Thymus (tissue), 11 donors: ENCODE results near the gene GMNN. TPM values are rescaled to one million over a fixed set of nuclear protein-coding genes. Genes with fewer than 3 reads are reported as not detected.

Experiments
- DNase-seq, 9 donors: peaks; one replicate each; pipeline ENCODE4 v3.0.0-alpha.2; 2013; ENCODE audit warnings: low spot score in 9 of 9, low read depth in 6 of 9, missing footprints in 1 of 9
- H3K27ac ChIP-seq, 2 donors: one replicate each; pipeline ENCODE4 v1.5.1; 2013; ENCODE audit warnings: control low read depth in 1 of 2, low read depth in 1 of 2, low read length in 1 of 2, mild to moderate bottlenecking in 1 of 2, moderate library complexity in 1 of 2
- H3K27me3 ChIP-seq, 2 donors: one replicate each; pipeline ENCODE4 v1.5.1; 2013; ENCODE audit warnings: low read length in 1 of 2; ENCODE audit not compliant: control insufficient read depth in 2 of 2, insufficient read depth in 1 of 2
- H3K36me3 ChIP-seq, 2 donors: one replicate each; pipeline ENCODE4 v1.5.1; 2013; ENCODE audit warnings: low read length in 1 of 2, mild to moderate bottlenecking in 1 of 2, moderate library complexity in 1 of 2; ENCODE audit not compliant: control insufficient read depth in 2 of 2, insufficient read depth in 2 of 2
- H3K4me1 ChIP-seq, 2 donors: one replicate each; pipeline ENCODE4 v1.5.1; 2013; ENCODE audit warnings: low read length in 2 of 2; ENCODE audit not compliant: control insufficient read depth in 2 of 2, insufficient read depth in 2 of 2
- H3K4me3 ChIP-seq, 2 donors: one replicate each; pipeline ENCODE4 v1.5.1; 2013; ENCODE audit warnings: low read length in 2 of 2, control low read depth in 1 of 2, mild to moderate bottlenecking in 1 of 2
- H3K9me3 ChIP-seq, 2 donors: one replicate each; pipeline ENCODE4 v1.5.1; 2013; ENCODE audit warnings: low read length in 1 of 2, mild to moderate bottlenecking in 1 of 2; ENCODE audit not compliant: control insufficient read depth in 2 of 2, insufficient read depth in 1 of 2
- WGBS: extraction: QIAGEN DNeasy Blood & Tissue Kit; methylation state at CpG from one replicate; pipeline ENCODE4 v1.1.7; 2013; 5-methylcytosine and 5-hydroxymethylcytosine counted together
- polyA plus RNA-seq: library from polyadenylated mRNA; stranded (reverse); fragments of 200-250 nt; gene quantifications from one replicate; pipeline ENCODE4 v1.2.3, GENCODE V29; 2013
- total RNA-seq: library from RNA; stranded (reverse); fragments of 120-200 nt; gene quantifications from one replicate; pipeline ENCODE4 v1.2.4, GENCODE V29; 2013
- donor health status: healthy.

Gene GMNN
- total and polyA plus RNA-seq, 2 donors = 21.6 to 66.5 TPM

DNA sequence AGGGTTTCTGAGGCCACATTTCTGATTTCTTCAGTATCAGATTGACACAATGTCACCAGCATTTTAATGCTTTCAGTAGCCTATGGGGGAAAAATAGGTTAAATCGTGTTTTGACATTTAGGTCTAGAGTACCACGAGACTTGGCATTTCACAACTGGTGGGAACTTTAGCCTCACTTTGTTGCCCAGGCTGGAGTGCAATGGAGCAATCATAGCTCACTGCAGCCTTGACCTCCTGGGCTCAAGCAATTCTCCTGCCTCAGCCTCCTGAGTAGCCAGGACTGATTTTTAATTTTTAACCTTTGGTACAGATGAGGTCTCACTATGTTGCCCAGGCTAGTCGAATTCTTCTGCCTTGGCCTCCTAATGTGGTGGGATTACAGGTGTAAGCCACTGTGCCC, 35.0 kb downstream of the GMNN start:
- H3K36me3 ChIP-seq = peaks cover 28 to 43% of the 10 kb centered on the region in 2 donors
- WGBS = 96% methylated on average over 3 of the region's 3 CpGs
- no peak overlapping the region for H3K4me3 ChIP-seq
- no peaks in the 10 kb centered on the region for H3K4me1 ChIP-seq
- H3K27ac ChIP-seq = no peak overlapping the region
- H3K9me3 ChIP-seq = no peaks in the 10 kb centered on the region
- DNase-seq = no peak
- no peaks in the 10 kb centered on the region for H3K27me3 ChIP-seq

DNA sequence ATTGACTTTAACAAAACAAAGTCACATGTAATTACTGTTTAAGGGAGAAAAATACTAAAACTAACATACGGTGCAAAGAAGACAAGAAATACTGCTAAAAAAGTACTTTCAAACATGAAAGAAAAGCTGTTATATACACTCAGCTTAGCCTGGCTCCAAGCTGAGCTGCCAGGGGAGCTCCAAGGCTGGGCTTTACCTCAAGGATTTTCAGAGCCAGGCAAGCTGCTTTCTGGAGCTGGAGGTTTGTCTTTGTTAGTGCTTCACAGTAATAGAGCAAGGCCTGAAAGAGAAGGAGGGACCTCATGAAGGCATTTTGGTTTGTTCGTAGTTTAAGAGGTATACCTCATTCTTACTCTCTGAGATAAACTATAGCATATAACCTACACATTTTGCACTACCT, 43.6 kb downstream of the GMNN start:
- Histone ChIP-seq H3K4me3 (no peak overlapping the region), H3K9me3 (no peaks in the 10 kb centered on the region), H3K27me3 (no peaks in the 10 kb centered on the region), H3K27ac (no peak overlapping the region), H3K36me3 (peaks cover 9 to 32% of the 10 kb centered on the region in 2 donors), H3K4me1 (no peaks in the 10 kb centered on the region)
- WGBS = 98% methylated on average over 2 of the region's 2 CpGs
- no peak for DNase-seq

DNA sequence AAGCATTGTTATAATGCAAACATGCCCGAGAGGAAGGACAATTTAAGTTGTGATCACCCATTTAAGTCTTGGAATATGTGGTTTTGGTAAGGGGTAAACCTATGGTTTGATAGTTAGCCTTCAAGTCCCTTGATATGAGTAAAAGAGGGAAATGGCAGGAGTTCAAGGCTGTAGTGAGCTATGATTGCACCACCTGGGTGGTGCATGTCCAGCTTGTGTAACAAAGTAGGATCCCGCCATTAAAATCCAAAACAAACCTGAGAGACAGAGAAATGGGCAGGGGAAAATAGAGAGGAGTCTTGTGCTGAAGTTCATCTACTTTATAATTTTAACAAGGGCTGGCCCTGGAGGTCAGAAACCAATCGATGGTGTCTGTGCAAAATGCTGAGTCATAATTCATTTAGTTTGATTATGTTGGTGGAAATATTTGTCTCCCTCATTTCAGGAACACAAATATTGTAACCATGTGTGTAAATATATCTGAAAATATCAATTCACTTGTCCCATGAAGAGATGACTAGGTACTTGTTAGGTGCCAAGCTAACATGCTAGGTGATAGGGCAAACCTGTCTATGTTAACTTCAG, 47.2 kb downstream of the GMNN start:
- 97% methylated on average over 3 of the region's 3 CpGs for WGBS
- Histone ChIP-seq H3K4me3 (no peak overlapping the region), H3K27ac (no peak overlapping the region), H3K9me3 (no peaks in the 10 kb centered on the region), H3K4me1 (no peaks in the 10 kb centered on the region), H3K27me3 (no peaks in the 10 kb centered on the region), H3K36me3 (peaks cover 17 to 46% of the 10 kb centered on the region in 2 donors)
- DNase-seq = no peak

DNA sequence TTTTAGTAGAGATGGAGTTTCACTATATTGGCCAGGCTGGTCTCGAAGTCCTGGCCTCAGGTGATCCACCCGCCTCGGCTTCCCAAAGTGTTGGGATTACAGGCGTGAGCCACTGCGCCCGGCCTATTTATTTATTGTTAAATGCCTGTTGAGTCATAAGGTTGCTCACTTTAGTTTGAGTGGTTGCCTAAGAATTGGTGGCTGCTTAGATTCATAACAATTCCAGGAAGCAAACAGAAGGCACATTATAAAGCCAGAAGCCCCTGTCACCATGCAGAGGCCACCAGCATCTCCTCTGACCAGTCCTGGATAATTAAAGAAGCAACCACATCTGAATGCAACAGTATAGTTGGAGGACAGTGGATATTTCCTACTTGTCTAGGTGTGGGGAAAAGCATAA, 48.0 kb downstream of the GMNN start:
- H3K36me3 ChIP-seq = peaks cover 23 to 51% of the 10 kb centered on the region in 2 donors
- no peak overlapping the region for H3K27ac ChIP-seq
- H3K27me3 ChIP-seq = no peaks in the 10 kb centered on the region
- WGBS = 98% methylated on average over 6 of the region's 6 CpGs
- DNase-seq = no peak
- no peaks in the 10 kb centered on the region for H3K9me3 ChIP-seq
- no peak overlapping the region for H3K4me3 ChIP-seq
- no peaks in the 10 kb centered on the region for H3K4me1 ChIP-seq

DNA sequence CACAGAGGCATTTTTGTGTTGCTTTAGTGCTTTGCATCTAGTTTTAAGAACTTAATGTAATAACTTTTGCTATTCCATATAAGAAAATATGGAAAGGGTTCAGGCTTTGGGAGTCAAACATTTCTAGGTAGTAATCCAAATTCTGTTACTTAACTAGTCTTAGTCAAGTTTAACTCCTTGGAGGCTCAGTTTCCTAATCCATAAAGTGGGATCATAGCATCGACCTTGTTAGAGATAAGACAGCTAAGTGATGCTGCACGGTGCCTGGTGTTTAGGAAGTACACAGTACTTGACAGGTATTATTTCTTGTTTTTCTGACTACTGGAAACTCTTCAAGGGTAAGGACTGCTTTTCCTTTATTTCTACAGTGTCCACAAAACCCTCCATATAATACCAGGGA, 48.4 kb downstream of the GMNN start:
- no peaks in the 10 kb centered on the region for H3K27me3 ChIP-seq
- peaks cover 0 to 2% of the 10 kb centered on the region in 2 donors for H3K4me1 ChIP-seq
- no peaks in the 10 kb centered on the region for H3K9me3 ChIP-seq
- H3K4me3 ChIP-seq = no peak overlapping the region
- DNase-seq = no peak
- 98% methylated on average over 2 of the region's 2 CpGs for WGBS
- H3K36me3 ChIP-seq = peaks cover 28 to 51% of the 10 kb centered on the region in 2 donors
- H3K27ac ChIP-seq = no peak overlapping the region

DNA sequence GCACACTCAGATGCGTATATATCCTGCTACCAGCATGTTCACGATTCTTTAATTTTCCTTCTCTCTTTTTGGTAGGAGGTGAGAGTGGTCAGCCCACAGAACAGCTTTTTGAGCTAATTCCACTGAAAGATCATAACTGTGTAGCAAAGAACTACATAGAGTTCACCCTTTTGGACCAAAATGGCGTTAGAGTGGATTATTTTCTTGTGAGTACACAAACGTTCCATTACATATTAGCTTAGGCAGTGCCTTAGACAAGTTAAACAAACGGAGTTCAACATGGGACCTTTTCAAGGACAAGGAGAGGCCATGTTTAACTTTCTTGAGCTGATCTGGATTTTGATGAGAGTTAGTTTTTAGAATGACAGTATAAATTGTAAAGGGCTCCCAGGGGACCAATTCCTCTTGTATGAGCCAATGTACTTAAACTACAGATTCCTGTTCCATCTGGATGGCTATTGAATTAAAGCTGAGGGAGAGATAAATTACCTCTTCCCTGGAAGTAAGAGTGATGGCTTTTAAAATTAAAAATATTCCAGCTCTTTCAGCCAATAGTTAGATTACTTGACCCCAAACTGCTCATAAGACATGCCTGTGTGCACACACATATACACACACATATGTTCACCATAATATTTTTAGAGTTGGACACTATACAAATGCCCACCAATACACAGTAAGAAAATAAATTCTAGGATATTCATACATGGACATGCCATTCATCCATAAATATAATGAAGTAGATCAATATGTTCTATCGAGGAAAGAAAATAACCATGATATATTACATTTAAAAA, 49.6 kb downstream of the GMNN start:
- 98% methylated on average over 6 of the region's 6 CpGs for WGBS
- Histone ChIP-seq H3K27ac (no peak overlapping the region), H3K27me3 (no peaks in the 10 kb centered on the region), H3K4me3 (no peak overlapping the region), H3K4me1 (peaks cover 0 to 4% of the 10 kb centered on the region in 2 donors), H3K9me3 (no peaks in the 10 kb centered on the region), H3K36me3 (peaks cover 30 to 47% of the 10 kb centered on the region in 2 donors)
- no peak for DNase-seq

DNA sequence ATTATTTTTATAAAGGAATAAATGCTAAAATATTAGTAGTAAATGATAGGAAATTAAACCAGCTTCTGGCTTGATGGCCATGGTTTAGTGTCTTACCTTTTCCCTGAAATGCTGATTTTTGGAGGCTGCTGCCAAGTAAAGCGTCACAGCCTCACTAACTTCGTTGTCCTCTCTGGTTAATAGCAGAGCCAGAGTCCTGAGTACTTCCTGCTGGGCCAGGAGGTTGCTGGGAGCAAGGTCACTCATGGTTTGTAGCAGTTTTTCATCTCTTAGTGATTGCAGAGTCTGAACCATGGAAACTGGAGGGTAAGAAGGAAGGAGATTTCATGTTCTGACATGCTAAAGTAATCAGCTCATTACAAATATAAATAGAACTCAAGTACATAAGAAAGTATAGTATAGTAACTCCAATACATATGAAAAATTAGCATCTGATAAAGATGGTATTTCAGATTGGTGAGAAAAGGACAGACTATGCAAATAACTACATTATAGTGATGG, 50.4 kb downstream of the GMNN start:
- Histone ChIP-seq H3K4me3 (no peak overlapping the region), H3K27me3 (no peaks in the 10 kb centered on the region), H3K4me1 (peaks cover 0 to 4% of the 10 kb centered on the region in 2 donors), H3K9me3 (no peaks in the 10 kb centered on the region), H3K27ac (no peak overlapping the region), H3K36me3 (peaks cover 35 to 54% of the 10 kb centered on the region in 2 donors)
- DNase-seq = no peak
- WGBS = 97% methylated on average over 2 of the region's 2 CpGs

DNA sequence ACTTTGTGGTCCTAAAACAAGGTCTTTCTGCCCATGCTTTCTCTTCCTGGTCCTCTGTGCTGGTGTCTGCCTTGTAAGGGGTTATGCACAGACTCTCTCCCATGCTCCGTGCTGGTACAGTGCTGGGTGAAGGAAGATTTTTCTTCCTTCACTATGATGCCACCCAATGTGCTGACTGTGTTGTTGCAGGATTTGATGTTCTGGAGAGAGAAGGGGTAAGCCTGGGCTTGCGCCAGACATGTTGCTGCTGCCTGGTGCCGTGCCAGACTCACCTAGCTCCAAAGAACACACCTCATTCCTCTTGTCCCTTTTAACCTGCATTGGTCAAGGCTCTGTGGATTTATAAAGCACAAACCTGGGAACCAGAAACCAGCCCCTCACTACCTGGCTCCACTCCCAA, 52.4 kb downstream of the GMNN start:
- H3K4me3 ChIP-seq = no peak overlapping the region
- H3K27ac ChIP-seq = no peak overlapping the region
- WGBS = 92% methylated on average over 3 of the region's 3 CpGs
- H3K27me3 ChIP-seq = no peaks in the 10 kb centered on the region
- peaks cover 54 to 63% of the 10 kb centered on the region in 2 donors for H3K36me3 ChIP-seq
- peaks cover 0 to 4% of the 10 kb centered on the region in 2 donors for H3K4me1 ChIP-seq
- DNase-seq = no peak
- H3K9me3 ChIP-seq = no peaks in the 10 kb centered on the region

DNA sequence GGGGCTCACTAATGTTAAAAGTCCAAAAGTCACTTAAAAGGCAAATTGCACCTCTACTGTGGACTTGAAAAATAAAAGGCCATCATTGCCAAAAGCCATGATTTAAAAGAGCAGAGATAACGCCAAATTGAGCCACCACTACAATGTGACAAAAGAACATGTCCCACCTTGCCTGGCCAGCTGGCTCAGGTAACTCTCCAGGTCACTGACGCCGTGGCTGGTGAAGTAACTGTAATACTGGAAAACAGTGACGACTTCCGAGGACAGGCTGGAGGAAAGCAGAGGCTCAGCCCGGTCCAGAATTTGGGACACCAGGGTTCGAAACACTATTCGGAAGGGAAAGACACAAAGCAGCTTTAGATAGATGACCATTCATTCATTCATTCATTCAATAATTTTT, 53.2 kb downstream of the GMNN start:
- peaks cover 0 to 4% of the 10 kb centered on the region in 2 donors for H3K4me1 ChIP-seq
- DNase-seq = no peak
- no peaks in the 10 kb centered on the region for H3K9me3 ChIP-seq
- H3K27ac ChIP-seq = no peak overlapping the region
- H3K27me3 ChIP-seq = no peaks in the 10 kb centered on the region
- H3K36me3 ChIP-seq = peaks cover 52 to 66% of the 10 kb centered on the region in 2 donors
- 82% methylated on average over 8 of the region's 8 CpGs for WGBS
- no peak overlapping the region for H3K4me3 ChIP-seq
